Stimulated activated CD8-positive, alpha-beta memory T cell treated with anti-CD3 and anti-CD28 coated beads, Interleukin-15, amount 100 ng/mL, for 24 hours (primary cell): ENCODE results near the gene HMG20A.

Experiments
- DNase-seq: peaks from one replicate; pipeline ENCODE4 v3.0.0-alpha.2; 2020; ENCODE audit warnings: low read depth

HMG20A gene

DNA sequence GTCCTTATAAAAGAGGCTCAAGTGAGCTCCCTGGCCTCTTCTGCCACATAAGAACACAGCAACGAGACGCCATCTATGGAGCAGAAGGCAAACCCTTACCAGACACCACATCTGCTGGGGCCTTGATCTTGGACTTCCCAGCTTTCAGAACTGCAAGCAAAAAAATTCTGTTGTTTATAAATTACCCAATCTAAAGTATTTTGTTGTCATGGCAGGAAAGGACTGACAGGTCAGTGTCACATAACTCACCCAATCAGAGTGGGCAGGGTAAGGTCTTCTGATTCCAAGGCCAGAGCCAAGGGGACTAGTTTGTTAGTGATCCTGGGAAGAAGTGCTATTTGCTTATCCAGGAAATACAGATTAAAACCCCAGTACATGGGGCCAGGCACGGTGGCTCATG, 98.9 kb downstream of the HMG20A start:
- no peak for DNase-seq

DNA sequence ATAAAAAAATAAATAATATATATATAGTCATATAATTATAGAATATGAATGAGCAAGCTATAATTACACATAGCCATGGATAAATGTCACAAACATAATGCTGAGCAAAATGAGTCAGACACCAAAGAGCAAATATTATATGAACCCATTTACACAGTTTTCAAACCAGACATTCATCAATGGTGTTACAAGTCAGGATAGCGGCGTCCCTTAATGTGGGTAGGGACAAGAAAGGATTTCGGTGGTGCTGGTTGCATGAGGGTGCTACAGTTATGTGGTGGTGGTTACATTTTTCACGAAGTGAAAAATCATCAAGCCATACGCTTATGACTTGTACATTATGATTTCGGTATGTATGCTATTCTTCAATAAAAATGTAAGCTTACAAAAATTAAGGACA, 100.5 kb downstream of the HMG20A start:
- DNase-seq = no peak

DNA sequence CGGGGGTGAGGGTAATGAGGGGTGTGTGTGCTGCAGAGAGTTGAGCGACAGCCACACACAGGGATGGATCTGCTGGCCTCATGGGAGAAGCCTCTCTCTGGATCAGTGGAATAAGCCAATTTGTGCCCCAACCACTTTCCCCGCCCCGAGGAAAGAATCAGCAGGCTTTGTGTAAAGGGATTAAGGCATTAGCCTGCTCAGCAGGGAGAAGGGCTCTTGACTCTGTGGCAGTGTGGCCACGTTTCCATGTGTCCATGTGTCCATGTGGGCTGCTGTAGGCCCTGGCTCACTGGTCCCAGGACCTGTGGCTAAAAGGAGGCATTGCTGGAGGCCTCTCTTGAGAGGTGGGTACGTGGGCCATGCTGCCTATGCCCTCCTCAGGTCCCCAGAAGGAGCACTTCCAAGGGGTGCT, 104.7 kb downstream of the HMG20A start:
- DNase-seq = no peak

DNA sequence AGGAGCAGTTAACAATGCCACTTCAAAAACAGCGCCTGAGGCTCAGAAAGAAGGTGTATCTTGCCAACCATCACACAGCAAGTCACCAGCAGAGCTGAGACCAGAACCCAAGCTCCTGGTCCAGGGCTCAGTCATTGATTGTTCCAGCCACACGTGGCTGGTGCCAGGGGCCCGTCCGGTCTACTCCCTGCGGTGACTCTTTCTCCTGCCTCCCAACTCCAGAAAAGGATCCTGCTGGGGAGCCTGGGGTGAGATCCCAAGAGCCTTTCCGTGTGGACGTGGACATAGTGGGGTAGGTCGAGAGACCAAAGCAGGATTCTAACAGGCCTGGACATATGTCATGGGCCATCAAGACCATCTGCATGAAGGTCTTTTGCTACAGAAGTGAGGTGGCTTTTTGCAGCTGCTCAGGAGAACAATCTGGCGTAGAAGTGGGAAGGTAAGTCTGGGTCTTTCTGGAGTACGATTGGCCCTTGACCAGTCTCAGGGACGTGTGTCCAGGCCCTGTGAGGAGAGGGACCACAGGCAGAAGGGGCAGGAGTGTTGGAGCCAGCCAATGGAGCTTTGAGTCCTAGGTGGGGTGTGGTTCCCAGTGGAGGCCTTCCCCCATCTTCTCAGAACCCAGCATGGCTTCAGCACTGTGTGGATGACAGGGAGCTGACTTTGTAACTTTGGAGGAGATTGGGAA, 105.4 kb downstream of the HMG20A start:
- no peak for DNase-seq

DNA sequence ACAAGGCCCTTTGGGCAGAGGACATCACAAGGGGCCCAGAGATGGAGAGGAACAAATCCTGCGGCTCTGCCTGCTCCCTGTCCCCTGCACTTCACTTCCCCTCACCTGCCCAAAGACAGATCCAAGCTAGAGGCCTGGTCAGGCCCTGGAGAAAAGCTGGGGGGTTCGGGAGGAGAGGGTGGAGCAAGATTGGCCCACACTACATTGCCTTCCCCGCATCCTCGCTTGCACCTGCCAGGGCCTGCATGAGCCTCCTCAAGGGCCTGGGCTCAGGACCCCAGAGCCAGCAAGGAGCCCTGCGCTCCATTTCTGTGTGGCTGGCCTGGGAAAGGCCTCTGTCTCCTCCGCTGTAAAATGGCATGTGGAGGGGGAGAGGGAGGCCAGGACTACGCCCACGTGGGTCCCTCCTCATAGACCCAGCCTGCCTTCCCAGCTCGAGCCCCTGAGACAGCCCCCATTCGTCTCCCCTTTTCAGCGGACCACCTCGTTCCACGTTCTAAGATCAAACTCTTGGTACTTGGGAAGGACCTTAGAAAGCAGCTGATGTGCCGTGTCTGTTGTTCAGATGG, 106.0 kb downstream of the HMG20A start:
- DNase-seq = no peak

DNA sequence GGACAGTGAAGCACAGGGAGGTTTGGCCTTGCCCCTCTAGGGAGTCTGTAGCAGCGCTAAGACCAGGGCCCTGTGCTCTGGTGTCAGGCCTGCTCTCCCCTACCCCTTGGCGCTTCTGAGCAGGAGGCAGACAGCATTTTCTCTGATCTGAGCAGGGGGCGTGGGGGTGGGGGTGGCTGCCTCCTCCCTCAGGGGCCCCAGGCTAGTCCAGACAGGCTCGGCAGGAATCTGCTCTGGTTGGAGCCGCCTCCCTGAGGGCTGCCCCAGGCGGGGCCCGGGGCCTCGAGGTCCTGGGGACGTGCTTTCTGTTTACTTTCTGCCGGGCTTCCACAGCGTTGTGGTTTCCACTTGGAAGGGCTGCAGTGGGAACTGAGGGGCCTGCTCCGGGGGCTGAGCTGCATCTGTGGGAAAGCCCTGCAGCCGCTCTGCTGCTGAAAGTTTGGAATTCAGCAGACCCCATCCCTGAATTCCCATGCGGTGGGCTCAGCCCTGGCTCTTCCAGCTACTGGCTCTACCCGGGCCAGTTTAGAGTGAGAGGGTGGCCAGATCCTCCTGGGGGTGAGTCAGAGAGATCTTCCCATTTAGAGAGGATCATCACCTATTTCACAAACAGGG, 106.6 kb downstream of the HMG20A start:
- DNase-seq = no peak

DNA sequence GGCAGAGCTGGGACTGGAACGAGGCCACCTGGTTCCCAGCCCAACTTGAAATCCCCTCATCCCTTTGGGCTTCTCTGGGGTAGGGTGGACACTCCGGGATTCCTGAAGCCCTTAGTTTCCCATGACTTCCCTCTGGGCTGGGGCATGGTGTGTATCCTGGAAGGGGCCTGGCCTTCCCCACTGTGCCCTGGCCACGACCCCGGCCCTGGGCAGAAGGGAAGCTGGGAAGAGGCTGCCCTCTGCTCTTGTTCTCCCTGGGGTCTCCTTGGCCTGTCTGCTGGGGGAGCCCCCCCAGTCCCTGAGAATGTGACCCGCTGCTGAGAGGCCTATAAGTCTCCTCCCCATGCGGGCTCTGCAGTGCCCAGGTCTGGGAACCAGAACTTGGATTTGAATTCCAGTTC, 107.1 kb downstream of the HMG20A start:
- DNase-seq = no peak

DNA sequence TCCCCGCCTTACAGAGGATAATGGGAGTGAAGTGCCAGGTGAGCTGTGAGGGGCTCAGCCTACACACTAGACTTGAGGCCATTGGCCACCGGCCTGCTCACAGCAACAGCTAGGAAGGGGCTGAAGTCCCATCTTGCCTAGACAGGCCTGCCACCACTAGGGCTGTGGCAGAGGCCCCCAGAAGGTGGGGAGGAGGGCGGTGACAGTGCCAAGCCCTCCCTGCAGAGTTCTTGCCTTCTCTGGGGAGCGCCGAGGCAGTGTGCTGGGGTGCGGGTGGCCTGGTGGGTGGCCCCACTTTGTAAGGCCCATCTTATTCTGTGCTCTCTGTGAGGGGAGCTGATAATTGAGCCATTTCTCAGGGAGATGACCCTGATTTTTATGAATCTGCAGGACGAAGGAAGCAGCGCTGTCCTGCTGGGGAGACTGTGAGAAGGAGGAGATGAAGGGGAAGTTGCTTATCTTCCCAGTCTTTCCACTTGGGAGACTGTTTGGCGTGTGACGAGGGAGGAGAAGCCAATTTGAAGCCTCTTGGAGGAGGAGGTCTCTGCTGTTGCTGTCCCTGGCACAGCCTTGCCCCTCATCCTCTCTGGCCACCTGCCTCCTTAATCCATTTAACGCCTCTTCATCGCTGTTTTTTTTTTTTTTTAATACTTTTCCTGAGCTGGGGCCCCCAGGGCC, 107.7 kb downstream of the HMG20A start:
- DNase-seq = no peak

DNA sequence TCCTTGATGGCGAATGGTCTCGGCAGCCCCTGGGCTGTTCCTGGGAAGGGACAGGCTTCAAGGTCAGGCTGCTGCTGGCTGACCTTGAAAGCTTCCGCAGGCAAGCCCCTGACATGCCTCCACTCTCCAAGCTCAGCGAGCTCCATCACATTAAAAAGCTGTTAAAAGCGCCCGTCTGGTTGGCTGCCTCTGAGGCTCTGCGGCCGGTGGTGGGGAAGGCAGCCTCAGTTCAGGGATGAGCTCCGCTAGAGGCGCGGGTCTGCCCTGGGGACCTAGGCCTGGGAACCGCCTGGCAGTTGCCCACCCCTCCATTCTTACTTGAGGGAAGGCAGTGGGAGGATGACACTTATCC, 108.3 kb downstream of the HMG20A start:
- DNase-seq = no peak

DNA sequence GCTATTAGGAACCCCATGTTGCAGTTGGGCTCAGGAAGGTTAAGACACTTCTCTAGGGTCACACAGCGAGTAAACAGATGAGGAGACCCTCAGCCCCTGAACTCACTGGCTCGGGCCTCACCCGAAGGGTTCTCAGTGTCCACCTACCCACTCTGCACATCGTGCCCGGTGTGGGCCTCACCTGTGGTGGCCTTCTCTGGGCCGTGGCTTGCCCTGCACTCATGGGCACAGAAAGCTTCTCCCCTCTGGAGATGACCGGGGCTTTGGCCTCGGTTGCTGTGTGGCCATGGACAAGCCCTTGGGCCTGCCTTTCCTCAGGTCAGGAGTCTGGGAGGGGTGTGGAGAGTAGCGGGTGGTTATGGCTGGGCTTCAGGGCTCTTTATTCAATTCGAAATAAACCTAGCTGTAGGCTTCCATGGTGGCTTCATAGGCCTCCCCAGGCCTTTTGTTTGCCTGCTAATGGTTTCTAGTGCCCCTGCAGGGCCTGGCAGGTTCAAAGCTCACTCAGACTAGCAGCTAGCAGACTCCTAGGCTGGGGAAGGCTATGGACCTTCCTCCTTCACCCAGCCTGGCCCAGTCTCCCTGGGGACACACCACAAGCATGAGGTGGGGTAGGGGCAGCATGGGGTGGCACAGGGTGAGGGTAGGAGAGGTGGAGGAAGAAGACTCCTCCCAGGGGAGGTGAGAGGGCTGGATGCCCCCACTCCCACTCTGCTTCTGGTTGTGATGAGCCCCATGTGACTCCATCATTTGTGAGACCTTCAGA, 108.9 kb downstream of the HMG20A start:
- DNase-seq = no peak

DNA sequence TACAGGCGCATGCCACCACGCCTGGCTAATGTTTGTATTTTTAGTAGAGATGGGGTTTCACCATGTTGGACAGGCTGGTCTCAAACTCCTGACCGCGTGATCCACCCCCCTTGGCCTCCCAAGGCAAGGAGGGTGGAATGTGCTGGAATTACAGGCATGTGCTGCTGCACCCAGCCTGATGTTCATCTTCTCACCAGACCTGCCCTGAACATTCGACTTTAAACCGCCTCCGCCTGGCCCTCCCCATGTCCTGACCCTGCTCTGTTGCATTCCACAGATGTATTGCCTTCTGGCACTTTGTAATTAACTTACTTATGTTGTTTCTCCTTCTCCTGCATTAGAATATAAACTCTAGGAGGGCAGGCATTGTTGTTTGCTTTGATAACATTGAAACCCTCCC, 109.9 kb downstream of the HMG20A start:
- no peak for DNase-seq

DNA sequence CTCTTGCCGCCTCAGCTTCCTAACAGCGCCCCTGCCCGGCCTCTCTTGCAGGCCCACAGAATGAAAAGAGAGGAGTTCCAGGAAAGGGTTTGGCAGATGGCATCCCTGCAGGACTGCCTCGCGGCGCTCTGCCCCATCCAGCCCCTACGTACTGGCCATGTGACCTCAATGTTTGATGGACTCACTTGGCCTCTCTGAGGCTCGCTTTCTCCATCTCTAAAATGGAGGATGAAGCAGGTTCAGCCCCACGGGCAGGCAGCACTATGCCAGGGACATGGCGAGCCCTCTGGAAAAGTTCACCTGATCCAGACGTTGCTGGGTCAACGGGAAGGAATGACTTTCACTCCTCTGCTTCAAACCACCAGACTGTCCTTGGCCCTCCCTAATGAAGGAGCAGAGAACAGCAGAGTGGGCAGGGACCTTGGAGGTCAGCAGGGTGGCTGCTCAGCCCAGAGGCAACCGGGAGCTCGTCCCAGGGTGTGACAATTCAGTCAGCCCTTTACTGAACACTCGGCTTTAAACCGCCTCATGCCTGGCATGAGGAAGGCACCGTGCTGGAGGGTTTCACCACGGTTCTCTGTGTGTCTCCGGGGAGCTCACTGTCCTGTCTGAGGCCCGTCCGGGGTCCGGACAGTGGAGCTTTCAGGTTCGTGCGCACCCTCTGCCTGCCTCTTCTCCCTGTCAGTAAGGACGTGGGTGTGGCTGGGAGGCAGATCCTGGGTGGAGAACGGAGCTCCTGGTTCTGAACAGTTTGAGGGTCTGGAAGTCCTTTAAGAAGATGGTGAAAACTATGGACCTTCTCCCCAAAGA, 110.7 kb downstream of the HMG20A start:
- DNase-seq = no peak

DNA sequence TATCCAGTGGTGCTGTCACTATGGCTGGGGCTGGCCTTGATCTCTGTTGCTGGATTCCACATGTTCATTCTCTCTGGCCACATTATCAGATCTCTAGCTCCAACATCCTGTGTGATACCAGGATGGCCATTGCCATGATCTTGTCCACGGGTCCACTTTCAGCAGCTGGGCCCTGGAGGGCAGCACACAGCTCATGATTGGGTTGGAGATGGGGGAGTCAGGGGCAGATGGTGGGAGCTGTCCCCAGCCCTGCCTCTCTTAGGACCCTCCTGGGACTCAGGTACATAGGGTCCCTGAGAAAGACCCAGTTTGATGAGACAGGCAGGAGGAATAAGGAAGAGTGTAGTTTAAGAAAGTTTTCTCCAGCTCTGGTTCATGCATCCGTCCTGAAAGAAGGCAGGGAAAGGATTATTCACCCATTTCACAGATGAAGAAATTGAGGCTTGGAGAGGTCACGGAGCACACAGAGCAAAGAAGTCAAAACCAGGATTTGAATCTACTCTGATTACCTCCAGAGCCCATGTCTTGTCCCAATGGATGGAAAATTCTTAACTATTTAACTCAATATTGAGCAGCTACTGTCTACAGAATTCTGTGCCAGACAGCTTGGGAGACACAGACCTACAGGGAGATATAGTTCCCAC, 111.5 kb downstream of the HMG20A start:
- no peak for DNase-seq

DNA sequence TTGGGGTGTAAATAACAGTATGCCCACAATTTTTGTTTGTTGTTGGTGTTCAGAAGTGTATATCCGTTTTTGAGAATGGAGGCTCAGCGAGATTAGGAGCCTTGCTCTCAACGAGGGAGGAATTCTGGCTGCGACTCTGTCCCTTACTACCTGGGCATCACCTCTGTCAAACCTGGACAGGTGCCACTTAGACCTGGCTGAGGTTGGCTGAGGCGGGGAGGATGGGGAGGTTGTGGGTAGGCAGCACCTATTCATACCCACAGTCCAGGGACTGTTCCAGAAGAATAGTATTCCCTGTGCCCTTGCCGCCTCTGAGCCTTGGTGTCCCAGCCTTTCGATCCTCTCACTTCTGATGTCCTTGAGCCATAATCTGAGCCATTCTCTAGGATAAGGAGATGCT, 112.2 kb downstream of the HMG20A start:
- no peak for DNase-seq

DNA sequence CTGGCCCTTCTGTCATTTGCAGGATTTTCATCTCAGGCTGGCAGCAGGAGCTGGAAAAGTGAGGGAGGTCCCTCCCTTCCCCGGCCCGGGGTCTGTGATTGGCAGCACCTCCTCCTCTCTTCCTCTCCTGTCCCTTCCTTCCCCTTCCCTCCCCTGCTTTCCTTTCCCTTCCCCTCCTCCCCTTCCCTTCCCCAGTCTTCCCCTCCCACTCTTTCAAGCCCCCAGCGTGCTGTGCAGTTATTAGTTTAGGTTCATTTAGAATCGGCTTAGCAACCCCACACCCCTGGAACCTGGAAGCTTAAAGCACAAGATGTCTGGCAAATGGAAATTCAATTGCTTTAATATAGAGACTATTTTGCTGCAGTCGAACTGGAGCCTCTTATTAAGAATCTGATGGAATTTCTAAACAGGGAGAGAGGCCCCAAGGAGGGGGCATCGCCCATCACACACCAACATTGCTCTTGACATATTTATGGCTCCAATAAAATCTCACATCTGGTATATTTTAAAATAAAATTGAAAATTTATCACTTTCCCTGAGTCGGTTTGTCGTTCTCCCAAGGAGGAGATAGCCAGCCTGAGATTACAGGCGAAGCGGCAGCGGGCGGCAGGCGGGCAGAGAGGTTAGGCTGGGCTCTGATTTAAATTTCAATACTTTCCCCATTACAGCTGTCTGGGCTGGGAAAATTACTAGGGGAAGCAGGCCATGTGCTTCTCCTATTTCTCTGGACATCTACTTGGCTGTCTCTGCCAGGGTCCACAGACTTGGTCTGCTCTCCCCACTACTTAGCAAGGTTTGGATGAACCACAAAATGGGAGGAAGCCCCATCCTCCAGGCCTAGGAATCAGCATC, 113.1 kb downstream of the HMG20A start:
- no peak for DNase-seq
